Measurements from ENCODE around the gene CARM1. TPM values are rescaled to one million over a fixed set of nuclear protein-coding genes. Genes with fewer than 3 reads are reported as not detected.

Gene CARM1
- polyA plus RNA-seq, 2 of the 4 experiments (the other 2 are of a cell fraction) = 15.2 to 32.2 TPM

- FAIRE-seq = no peak
- H3K4me1 ChIP-seq = peaks cover 8% of the 10 kb centered on the region; the same call in 2 of the 3 replicates
- WGBS (ENCODE audit: missing lambda C conversion rate) = 83% methylated on average over 11 of the region's 11 CpGs
- peaks cover 7% of the 10 kb centered on the region for H3K9me3 ChIP-seq
- TF ChIP-seq POLR2A (IDR thresholded peaks at IDR 0.05; ENCODE audit: low read length) = no peak
- TF ChIP-seq NR3C1 (IDR thresholded peaks at IDR 0.05) = no peak
- TF ChIP-seq NPAS2 (CRISPR knock-in tag; IDR thresholded peaks at IDR 0.05; ENCODE audit: borderline replicate concordance) = no peak
- TF ChIP-seq, protein P1, sequence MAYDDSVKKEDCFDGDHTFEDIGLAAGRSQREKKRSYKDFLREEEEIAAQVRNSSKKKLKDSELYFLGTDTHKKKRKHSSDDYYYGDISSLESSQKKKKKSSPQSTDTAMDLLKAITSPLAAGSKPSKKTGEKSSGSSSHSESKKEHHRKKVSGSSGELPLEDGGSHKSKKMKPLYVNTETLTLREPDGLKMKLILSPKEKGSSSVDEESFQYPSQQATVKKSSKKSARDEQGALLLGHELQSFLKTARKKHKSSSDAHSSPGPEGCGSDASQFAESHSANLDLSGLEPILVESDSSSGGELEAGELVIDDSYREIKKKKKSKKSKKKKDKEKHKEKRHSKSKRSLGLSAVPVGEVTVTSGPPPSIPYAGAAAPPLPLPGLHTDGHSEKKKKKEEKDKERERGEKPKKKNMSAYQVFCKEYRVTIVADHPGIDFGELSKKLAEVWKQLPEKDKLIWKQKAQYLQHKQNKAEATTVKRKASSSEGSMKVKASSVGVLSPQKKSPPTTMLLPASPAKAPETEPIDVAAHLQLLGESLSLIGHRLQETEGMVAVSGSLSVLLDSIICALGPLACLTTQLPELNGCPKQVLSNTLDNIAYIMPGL (CRISPR knock-in tag; IDR thresholded peaks at IDR 0.05; ENCODE audit: borderline replicate concordance) = no peak
- TF ChIP-seq TP53 (CRISPR knock-in tag; IDR thresholded peaks at IDR 0.05) = no peak
- no peak for TF ChIP-seq JUN (IDR thresholded peaks at IDR 0.05)
- TF ChIP-seq, protein P2, sequence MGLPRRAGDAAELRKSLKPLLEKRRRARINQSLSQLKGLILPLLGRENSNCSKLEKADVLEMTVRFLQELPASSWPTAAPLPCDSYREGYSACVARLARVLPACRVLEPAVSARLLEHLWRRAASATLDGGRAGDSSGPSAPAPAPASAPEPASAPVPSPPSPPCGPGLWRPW (IDR thresholded peaks at IDR 0.05) = no peak
- no peak for TF ChIP-seq MYC (IDR thresholded peaks at IDR 0.05; ENCODE audit: borderline replicate concordance, low read length)
- TF ChIP-seq CBX2 (IDR thresholded peaks at IDR 0.05; ENCODE audit: borderline replicate concordance, low read depth) = no peak
- no peak for TF ChIP-seq HDAC2 (IDR thresholded peaks at IDR 0.05)
- no peak for TF ChIP-seq RARB (CRISPR knock-in tag; IDR thresholded peaks at IDR 0.05)
- no peak overlapping the region for H3K4me3 ChIP-seq
- no peak overlapping the region for H3K4me2 ChIP-seq
- ATAC-seq = no peak
- CTCF ChIA-PET = interaction anchor here (0.5 to 6.7 kb wide), 2 partner anchors 27 to 50 kb away, joined by 3 to 65 read pairs; no protein-coding TSS in a partner anchor
- no peak for DNase-seq (ENCODE audit: low read depth in 1 of 2, low spot score in 1 of 2)
- no peak overlapping the region for H3K27ac ChIP-seq
- POLR2A ChIA-PET = no interaction called here
These were observed 33.0 kb upstream of the CARM1 start for GRCh38 chr19:10838377-10838776.

- H3K9me3 ChIP-seq = peaks cover 7% of the 10 kb centered on the region
- H3K4me2 ChIP-seq = no peak overlapping the region
- H3K4me1 ChIP-seq = peaks cover 8% of the 10 kb centered on the region; the same call in 2 of the 3 replicates
- ChIA-PET CTCF (interaction anchor here (0.5 to 6.7 kb wide), 4 partner anchors 10 to 51 kb away, joined by 3 to 65 read pairs (median 4); no protein-coding TSS in a partner anchor), POLR2A (interaction anchor here (0.6 kb wide), 1 partner anchor 116 kb away, joined by 4 read pairs; no protein-coding TSS in a partner anchor)
- FAIRE-seq (no peak), ATAC-seq (no peak), DNase-seq (ENCODE audit: low read depth in 1 of 2, low spot score in 1 of 2) (no peak)
- no peak overlapping the region for H3K4me3 ChIP-seq
- TF ChIP-seq NFE2L2 (conservative IDR thresholded peaks at IDR 0.05; ENCODE audit: low read length) (no peak), MAZ (IDR thresholded peaks at IDR 0.05; ENCODE audit: borderline replicate concordance, low read depth, low read length) (no peak)
- TF ChIP-seq, protein P3, sequence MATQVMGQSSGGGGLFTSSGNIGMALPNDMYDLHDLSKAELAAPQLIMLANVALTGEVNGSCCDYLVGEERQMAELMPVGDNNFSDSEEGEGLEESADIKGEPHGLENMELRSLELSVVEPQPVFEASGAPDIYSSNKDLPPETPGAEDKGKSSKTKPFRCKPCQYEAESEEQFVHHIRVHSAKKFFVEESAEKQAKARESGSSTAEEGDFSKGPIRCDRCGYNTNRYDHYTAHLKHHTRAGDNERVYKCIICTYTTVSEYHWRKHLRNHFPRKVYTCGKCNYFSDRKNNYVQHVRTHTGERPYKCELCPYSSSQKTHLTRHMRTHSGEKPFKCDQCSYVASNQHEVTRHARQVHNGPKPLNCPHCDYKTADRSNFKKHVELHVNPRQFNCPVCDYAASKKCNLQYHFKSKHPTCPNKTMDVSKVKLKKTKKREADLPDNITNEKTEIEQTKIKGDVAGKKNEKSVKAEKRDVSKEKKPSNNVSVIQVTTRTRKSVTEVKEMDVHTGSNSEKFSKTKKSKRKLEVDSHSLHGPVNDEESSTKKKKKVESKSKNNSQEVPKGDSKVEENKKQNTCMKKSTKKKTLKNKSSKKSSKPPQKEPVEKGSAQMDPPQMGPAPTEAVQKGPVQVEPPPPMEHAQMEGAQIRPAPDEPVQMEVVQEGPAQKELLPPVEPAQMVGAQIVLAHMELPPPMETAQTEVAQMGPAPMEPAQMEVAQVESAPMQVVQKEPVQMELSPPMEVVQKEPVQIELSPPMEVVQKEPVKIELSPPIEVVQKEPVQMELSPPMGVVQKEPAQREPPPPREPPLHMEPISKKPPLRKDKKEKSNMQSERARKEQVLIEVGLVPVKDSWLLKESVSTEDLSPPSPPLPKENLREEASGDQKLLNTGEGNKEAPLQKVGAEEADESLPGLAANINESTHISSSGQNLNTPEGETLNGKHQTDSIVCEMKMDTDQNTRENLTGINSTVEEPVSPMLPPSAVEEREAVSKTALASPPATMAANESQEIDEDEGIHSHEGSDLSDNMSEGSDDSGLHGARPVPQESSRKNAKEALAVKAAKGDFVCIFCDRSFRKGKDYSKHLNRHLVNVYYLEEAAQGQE (IDR thresholded peaks at IDR 0.05) = no peak
- TF ChIP-seq, protein P4, sequence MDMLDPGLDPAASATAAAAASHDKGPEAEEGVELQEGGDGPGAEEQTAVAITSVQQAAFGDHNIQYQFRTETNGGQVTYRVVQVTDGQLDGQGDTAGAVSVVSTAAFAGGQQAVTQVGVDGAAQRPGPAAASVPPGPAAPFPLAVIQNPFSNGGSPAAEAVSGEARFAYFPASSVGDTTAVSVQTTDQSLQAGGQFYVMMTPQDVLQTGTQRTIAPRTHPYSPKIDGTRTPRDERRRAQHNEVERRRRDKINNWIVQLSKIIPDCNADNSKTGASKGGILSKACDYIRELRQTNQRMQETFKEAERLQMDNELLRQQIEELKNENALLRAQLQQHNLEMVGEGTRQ (IDR thresholded peaks at IDR 0.05) = no peak
- WGBS (ENCODE audit: missing lambda C conversion rate) = 54% methylated on average over 10 of the region's 10 CpGs
- no peak overlapping the region for H3K27ac ChIP-seq
These were observed 32.0 kb upstream of the CARM1 start for GRCh38 chr19:10839114-10840050.

All from A549 (cell line).